Skin of body (tissue), 2 donors: ENCODE measurements around the gene CTNNA3. TPM values are rescaled to one million over a fixed set of nuclear protein-coding genes. Genes with fewer than 3 reads are reported as not detected.

ENCODE experiments used
- DNase-seq: peaks from one replicate; lab custom pipeline; 2025; lab: John Stamatoyannopoulos, UW
- total RNA-seq: library from RNA; depleted of rRNA; stranded (reverse); fragments of >200 nt; gene quantifications from one replicate; pipeline ENCODE4 v1.2.3, GENCODE V29; 2014

Gene CTNNA3
- total RNA-seq, 1 donor from 2014 or later, result 7.1 TPM

- DNase-seq, result no peak
Measured at GRCh38 chr10:66234872-66235271, 1461.1 kb downstream of the CTNNA3 start.

GRCh38 chr10:66228887-66229286, 1467.1 kb downstream of the CTNNA3 start:
- no peak for DNase-seq

GRCh38 chr10:66223656-66224055, 1472.3 kb downstream of the CTNNA3 start:
- no peak for DNase-seq

DNA sequence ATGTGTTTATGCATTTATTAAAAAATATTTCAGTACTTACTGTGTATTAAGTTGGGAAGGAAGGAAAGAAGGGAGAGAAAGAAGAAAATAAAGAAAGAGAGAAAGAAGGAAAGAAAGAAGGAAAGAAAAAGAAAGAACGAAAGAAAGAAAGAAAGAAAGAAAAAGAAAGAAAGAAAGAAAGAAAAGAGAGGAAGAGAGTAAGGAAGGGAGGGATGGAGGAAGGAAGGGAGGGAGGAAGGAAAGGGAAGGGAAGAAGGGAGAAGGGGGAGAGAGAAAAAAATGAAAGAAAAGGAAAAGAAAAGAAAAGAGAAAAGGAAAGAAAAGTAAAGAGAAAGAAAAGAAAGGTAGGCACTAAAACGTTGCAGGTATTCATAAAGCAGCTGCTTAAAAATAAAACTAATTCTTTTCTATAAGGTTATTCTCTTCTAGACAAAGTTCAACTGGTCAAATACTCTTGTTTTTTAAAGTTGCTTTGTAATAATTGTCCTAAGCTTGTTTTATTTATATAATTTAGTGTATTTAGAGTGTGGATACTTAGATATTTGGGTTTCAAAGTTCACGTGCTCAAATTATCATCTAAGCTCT, 1473.4 kb downstream of the CTNNA3 start:
- DNase-seq, result no peak

DNA sequence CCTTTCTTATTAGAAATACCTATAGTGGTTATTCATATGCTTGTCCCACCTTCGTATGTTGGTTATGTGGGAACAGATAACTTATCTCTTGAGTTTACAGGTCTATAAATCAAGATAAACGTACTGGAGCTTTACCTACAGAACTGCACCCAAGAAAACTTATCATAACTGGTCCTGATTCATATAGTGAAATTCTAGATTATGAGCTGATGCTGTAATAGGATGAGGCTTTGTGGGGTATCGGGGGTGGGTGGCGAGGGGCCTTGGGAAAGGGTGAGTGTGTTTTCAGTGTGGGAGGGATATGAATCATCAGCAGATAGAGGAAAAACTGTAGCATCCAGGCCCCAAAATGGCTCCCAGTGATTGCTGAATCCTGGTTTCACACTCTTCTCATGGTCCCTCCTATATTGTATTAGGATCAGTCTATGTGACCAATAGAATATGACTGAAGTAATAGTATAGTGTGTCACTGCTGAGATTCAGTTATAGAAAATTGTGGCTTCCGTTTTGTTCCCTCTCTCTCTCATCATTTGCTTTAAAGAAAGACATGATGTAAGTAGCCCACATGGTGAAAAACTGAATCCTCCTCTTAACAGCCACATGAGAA, 1476.9 kb downstream of the CTNNA3 start:
- no peak for DNase-seq

DNA sequence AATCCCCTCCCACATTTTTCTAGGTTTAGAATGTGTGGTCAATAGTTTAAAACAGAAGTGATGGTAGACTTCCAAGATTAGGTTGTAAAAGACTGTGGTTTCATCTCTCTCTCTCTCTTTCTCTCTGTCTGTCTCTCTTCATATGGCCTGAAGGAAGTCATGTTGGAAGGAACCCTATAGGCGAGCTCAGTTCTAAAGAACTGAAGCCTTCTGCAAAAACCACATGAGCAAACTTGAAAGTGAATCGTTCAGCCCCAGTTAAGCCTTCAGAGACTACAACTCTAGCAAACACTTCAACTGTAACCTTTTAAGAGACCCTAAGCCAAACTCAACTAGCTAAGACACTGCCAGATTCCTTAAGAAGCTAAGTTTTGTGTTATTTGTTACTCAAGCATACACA, 1477.7 kb downstream of the CTNNA3 start:
- DNase-seq, result no peak

GRCh38 chr10:66215920-66216319, 1480.1 kb downstream of the CTNNA3 start:
- DNase-seq, result no peak

DNA sequence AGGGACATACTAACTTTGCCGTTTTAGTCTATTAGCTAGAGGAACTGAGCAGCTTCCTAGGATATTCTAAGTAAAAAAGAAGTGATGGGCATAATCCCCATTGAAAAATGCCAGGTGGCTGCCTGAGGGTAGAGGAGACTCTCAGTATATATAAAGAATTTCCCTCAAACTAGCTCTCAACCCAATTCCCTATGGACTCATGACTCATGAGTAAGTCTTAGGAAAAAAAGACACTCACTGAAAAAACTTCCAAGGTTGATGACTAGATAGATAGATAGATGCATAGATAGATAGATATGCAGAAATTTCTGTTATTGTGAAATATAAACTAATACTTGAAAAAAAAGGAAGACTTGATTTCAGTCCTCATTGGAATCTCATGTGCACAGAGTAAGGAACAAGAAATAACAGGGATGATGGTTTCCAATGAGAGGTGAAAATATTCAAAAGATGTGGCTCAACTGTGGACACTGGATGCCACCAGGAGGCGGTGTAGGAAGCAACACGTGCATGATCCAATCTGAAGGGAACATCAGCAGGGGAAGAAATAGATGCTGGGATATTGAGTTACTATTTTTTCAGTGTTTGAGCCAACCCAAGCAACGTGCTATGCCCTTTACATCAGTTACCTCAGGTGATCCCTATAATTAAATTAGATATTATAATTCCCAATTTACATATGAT, 1481.1 kb downstream of the CTNNA3 start:
- DNase-seq, result no peak

GRCh38 chr10:66209025-66209424, 1487.0 kb downstream of the CTNNA3 start:
- no peak for DNase-seq

GRCh38 chr10:66204838-66205237, 1491.2 kb downstream of the CTNNA3 start:
- no peak for DNase-seq

DNA sequence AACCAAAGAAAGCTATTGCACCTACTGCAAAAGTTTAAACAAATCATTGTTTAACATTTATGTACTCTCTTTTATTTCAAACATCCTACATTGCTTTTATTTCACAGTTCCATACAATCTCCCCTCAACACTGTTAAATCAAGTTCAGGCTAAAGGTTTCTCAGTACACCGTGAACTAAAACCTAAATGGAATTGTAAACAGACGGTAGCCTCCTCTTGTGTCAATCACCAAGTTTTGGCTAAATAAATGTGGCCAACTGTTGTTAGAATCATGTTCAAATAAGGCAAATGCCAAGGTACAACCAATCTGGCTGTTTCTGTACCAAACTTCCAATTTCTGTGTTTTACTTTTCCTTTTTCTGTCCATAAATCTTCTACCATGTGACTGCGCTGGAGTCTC, 1493.9 kb downstream of the CTNNA3 start:
- DNase-seq, result no peak

- no peak for DNase-seq
Measured at GRCh38 chr10:66192162-66192831, 1503.7 kb downstream of the CTNNA3 start.

GRCh38 chr10:66190413-66190812, 1505.6 kb downstream of the CTNNA3 start:
- no peak for DNase-seq

GRCh38 chr10:66189271-66189670, 1506.7 kb downstream of the CTNNA3 start:
- DNase-seq, result no peak

- DNase-seq, result peak; percentile 70
Measured at GRCh38 chr10:66187053-66187733, 1508.8 kb downstream of the CTNNA3 start.

DNA sequence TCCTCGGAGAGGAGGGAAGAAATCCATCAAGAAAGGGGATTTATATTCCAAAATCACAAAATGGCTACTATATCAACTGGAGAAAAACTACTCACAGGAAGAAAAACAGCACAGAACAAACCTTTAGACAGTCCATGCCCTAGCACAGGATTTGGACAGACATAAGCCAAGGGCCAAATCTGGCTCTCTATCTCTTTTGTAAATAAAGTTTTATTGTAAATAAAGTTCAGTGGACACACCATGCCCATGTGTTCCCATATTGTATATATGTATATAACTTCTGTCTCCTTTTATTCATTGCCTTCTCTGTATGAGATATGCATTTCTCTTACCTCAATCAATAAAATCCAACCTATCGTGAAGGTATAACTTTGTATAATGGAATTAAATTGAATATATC, 1513.0 kb downstream of the CTNNA3 start:
- no peak for DNase-seq

- peak; percentile 56 for DNase-seq
Measured at GRCh38 chr10:66180581-66181318, 1515.2 kb downstream of the CTNNA3 start.

DNA sequence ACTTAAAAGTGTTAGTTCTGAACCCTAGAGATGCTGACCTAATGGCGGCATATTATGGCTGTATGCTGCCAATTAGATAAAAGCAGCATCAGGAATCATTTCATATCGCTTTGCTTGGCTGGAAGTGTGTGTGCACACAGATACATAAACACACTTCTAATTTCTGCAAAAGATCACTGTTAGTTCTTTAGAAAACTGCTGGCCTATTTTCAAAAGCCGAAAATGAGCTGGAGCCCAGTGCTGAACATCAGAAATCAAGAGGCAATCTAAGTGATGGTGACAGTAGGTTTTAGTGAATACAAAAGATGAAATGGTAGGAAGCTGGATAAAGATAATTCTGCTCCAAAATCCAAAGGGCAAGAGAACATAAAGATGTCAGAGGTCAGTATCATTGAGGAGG, 1516.0 kb downstream of the CTNNA3 start:
- DNase-seq, result no peak

GRCh38 chr10:66176772-66177171, 1519.2 kb downstream of the CTNNA3 start:
- DNase-seq, result no peak

DNA sequence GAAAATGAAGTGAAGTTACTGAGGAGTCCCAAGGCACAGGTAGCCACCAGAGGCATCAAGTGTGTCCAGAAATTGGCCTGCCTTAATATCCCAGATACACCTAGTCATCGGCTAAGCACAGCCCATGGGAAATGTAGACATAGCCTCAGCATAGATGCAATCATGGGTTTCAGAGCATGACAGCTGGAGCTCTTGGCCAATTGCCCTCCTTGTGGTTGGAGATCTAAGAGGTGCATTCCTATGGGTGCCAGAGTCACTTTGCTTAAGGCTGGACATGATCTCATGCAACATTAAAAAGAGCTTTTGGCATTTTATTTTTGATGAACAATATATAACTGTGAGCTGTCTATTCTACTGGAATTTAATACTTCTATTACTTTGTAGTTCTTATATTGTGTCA, 1528.2 kb downstream of the CTNNA3 start:
- DNase-seq, result no peak

DNA sequence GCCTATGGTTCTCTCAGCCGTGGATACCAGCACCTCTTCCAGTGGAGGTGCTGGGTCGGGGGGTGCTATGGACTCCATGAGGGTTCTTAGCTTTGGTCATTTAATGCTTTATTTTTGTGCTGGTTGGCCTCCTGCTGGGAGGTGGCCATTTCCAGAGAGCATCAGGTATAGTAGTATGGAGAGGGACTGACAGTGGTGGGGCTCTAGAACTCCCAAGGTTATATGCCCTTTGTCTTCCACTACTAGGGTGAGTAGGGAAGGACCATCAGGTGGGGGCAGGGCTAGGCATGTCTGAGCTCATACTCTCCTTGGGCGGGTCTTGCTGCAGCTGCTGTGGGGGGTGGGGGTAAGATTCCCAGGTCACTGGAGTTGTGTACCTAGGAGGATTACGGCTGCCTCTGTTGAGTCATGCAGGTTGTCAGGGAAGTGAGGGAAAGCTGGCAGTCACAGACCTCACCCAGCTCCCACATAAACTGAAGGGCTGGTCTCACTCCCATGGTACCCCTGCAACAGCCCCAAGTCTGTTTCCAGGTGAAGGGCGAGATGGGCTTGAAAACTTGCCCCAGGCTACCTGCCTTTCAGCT, 1533.3 kb downstream of the CTNNA3 start:
- DNase-seq, result no peak
